Measurements from ENCODE around the gene TBC1D8.

The TBC1D8 gene

GRCh38 chr2:101002562-101003277 is 148.5 kb downstream of the TBC1D8 start:
- ChIA-PET POLR2A (interaction anchor here (0.6 to 2.8 kb wide), 6 partner anchors 9 to 260 kb away, joined by 3 to 20 read pairs (median 4); partner anchors contain the start of gene TBC1D8), CTCF (interaction anchor here (1.0 to 2.8 kb wide), 6 partner anchors 10 to 149 kb away, joined by 3 to 13 read pairs (median 4); partner anchors contain the start of gene TBC1D8)
- DNase-seq (ENCODE audit: extremely low spot score), result no peak

GRCh38 chr2:101001691-101002561 is 149.3 kb downstream of the TBC1D8 start, which contains the start of gene RPL31:
RPL31 (plus strand) TSS chr2:101002289; CDS start chr2:101002702, 413 bp downstream.
- ChIA-PET POLR2A (interaction anchor here (0.6 to 2.8 kb wide), 11 partner anchors 10 to 1585 kb away, joined by 3 to 20 read pairs (median 3); partner anchors contain the start of genes PDCL3 and TBC1D8), CTCF (interaction anchor here (0.6 to 2.8 kb wide), 6 partner anchors 11 to 148 kb away, joined by 3 to 13 read pairs (median 3); no protein-coding TSS in a partner anchor)

More at GRCh38 chr2:101002562-101003277, 148.5 kb downstream of the TBC1D8 start:
- TF ChIP-seq CTCF (IDR thresholded peaks at IDR 0.05; ENCODE audit: control extremely low read depth, extremely low read depth, low read depth, missing control alignments), result no peak

GRCh38 chr2:100999995-101000394 is 151.2 kb downstream of the TBC1D8 start:
- CTCF ChIA-PET, result interaction anchor here (1.4 to 1.6 kb wide), 2 partner anchors 13 kb away, joined by 3 to 5 read pairs; no protein-coding TSS in a partner anchor
- DNase-seq (ENCODE audit: extremely low spot score), result no peak
- POLR2A ChIA-PET, result no interaction called here
- TF ChIP-seq CTCF (IDR thresholded peaks at IDR 0.05; ENCODE audit: control extremely low read depth, extremely low read depth, low read depth, missing control alignments), result no peak

More at GRCh38 chr2:101001691-101002561, 149.3 kb downstream of the TBC1D8 start, which contains the start of gene RPL31:
- TF ChIP-seq CTCF (IDR thresholded peaks at IDR 0.05; ENCODE audit: control extremely low read depth, extremely low read depth, low read depth, missing control alignments), result no peak
- peak; percentile 99 for DNase-seq (ENCODE audit: extremely low spot score)

- CTCF ChIA-PET, result interaction anchor here (1.3 kb wide), 1 partner anchor 11 kb away, joined by 3 read pairs; no protein-coding TSS in a partner anchor
- no peak for DNase-seq (ENCODE audit: extremely low spot score)
- TF ChIP-seq CTCF (IDR thresholded peaks at IDR 0.05; ENCODE audit: control extremely low read depth, extremely low read depth, low read depth, missing control alignments), result no peak
- POLR2A ChIA-PET, result no interaction called here
These were observed 153.0 kb downstream of the TBC1D8 start for GRCh38 chr2:100998235-100998573.

- no peak for TF ChIP-seq CTCF (IDR thresholded peaks at IDR 0.05; ENCODE audit: control extremely low read depth, extremely low read depth, low read depth, missing control alignments)
- CTCF ChIA-PET, result interaction anchor here (1.3 kb wide), 1 partner anchor 11 kb away, joined by 3 read pairs; no protein-coding TSS in a partner anchor
- POLR2A ChIA-PET, result no interaction called here
These were observed 153.5 kb downstream of the TBC1D8 start for GRCh38 chr2:100997509-100998234.

More at GRCh38 chr2:100997509-100998234, 153.5 kb downstream of the TBC1D8 start:
- DNase-seq (ENCODE audit: extremely low spot score), result no peak

Measured in GM10248 (cell line).